GM12878 (cell line): Measurements from ENCODE around the gene CHRNA3. TPM values are rescaled to one million over a fixed set of nuclear protein-coding genes. Genes with fewer than 3 reads are reported as not detected.

ENCODE experiments used
- ATAC-seq: fragments of 200-7000 bp; cut with Tn5 transposase; 3 replicates; pipeline ENCODE4 v1.9.1; 2020; ENCODE audit warnings: mild to moderate bottlenecking, moderate library complexity
- BruUV-seq: library from RNA; stranded (reverse); fragments of 400-500 nt; replicated peaks from 2 replicates; lab custom pipeline; 2021; lab: Mats Ljungman, UMichigan
- CTCF ChIA-PET: fragments of 300-600 bp; sonication (Branson Sonifier 250); formaldehyde crosslinking; extraction: SDS; loops from one replicate; lab custom pipeline; 2021; ENCODE audit warnings: inconsistent platforms; lab: Yijun Ruan, JAX
- POLR2A ChIA-PET: fragments of 350-600 bp; formaldehyde crosslinking; extraction: SDS; loops from one replicate; lab custom pipeline; 2021; ENCODE audit warnings: inconsistent platforms; lab: Charles Lee
- RAD21 ChIA-PET: fragments of 300-600 bp; sonication (Branson Sonifier 250); formaldehyde crosslinking; loops from one replicate; lab custom pipeline; 2023; ENCODE audit warnings: antibody characterized with exemption; ENCODE audit not compliant: unreplicated experiment; lab: Charles Lee
- SMC1A ChIA-PET: fragments of 300-600 bp; sonication (Branson Sonifier 250); formaldehyde crosslinking; loops from one replicate; lab custom pipeline; 2023; ENCODE audit not compliant: unreplicated experiment, uncharacterized antibody; lab: Charles Lee
- DNase-seq: peaks from one replicate; pipeline ENCODE4 v3.0.0-alpha.2; 2011; ENCODE audit warnings: low read depth, low spot score
- FAIRE-seq: peaks from 3 replicates; lab custom pipeline; 2011; peaks lifted over from hg19 to GRCh38; lab: Jason Lieb, UNC
- H2AFZ ChIP-seq: 2 replicates; pipeline ENCODE4 v1.6.0; 2011; ENCODE audit warnings: low read depth, low read length, control low read depth; ENCODE audit not compliant: control insufficient read depth
- H3K27ac ChIP-seq: 2 replicates; pipeline ENCODE4 v1.5.1; 2011; ENCODE audit warnings: control low read depth; ENCODE audit not compliant: control insufficient read depth, insufficient read depth
- H3K27me3 ChIP-seq, 2 experiments: replicated peaks in 1 of 2; 2 replicates each; pipeline versions ENCODE4 v1.6.0 to v1.6.1; 2011; ENCODE audit warnings: low read length in 1 of 2; ENCODE audit not compliant: control insufficient read depth in 2 of 2, insufficient read depth in 2 of 2
- H3K36me3 ChIP-seq, 2 experiments: 2 replicates each; pipeline ENCODE4 v1.5.1; 2011; ENCODE audit warnings: low read length in 1 of 2; ENCODE audit not compliant: control insufficient read depth in 2 of 2, insufficient read depth in 2 of 2
- H3K4me1 ChIP-seq: 2 replicates; pipeline ENCODE4 v1.6.1; 2011; ENCODE audit warnings: mild to moderate bottlenecking, low read length, moderate library complexity, mixed read lengths; ENCODE audit not compliant: control insufficient read depth, insufficient read depth
- H3K4me2 ChIP-seq: 2 replicates; pipeline ENCODE4 v1.6.0; 2011; ENCODE audit warnings: control low read depth; ENCODE audit not compliant: control insufficient read depth, insufficient read depth
- H3K4me3 ChIP-seq: fragments of 200-600 bp; sonication (generic); 2 replicates; pipeline ENCODE4 v1.5.1; 2016
- H3K79me2 ChIP-seq: 2 replicates; pipeline ENCODE4 v1.6.0; 2011; ENCODE audit warnings: low read length; ENCODE audit not compliant: control insufficient read depth, insufficient read depth
- H3K9ac ChIP-seq: 2 replicates; pipeline ENCODE4 v1.8.0; 2011; ENCODE audit warnings: low read length, control low read depth, mixed read lengths; ENCODE audit not compliant: control insufficient read depth, insufficient read depth
- H3K9me3 ChIP-seq: replicated peaks from 3 replicates; pipeline ENCODE4 v1.5.1; 2011; ENCODE audit warnings: mild to moderate bottlenecking, low read length; ENCODE audit not compliant: control insufficient read depth, insufficient read depth
- H4K20me1 ChIP-seq: 2 replicates; pipeline ENCODE4 v1.6.0; 2011; ENCODE audit not compliant: control insufficient read depth, insufficient read depth
- BACH1 ChIP-seq: fragments of 450-650 bp; IDR thresholded peaks from 2 replicates; pipeline ENCODE4 v1.6.1; 2017; ENCODE audit warnings: mild to moderate bottlenecking, borderline replicate concordance
- CHD1 ChIP-seq: IDR thresholded peaks from 2 replicates; pipeline ENCODE4 v1.6.1; 2012; ENCODE audit warnings: low read depth, low read length, improper control_type of control experiment
- CHD2 ChIP-seq: IDR thresholded peaks from 2 replicates; pipeline ENCODE4 v1.6.1; 2011; ENCODE audit warnings: low read depth, low read length, improper control_type of control experiment, borderline replicate concordance
- GABPA ChIP-seq: IDR thresholded peaks from 2 replicates; pipeline ENCODE4 v1.6.1; 2014; ENCODE audit warnings: antibody characterized with exemption, low read depth, mild to moderate bottlenecking, inconsistent platforms
- HDAC6 ChIP-seq: fragments of 200-600 bp; sonication (generic); IDR thresholded peaks from one replicate; pipeline ENCODE4 v1.8.0; 2017; ENCODE audit warnings: antibody characterized with exemption; ENCODE audit not compliant: unreplicated experiment
- MEF2A ChIP-seq: IDR thresholded peaks from 2 replicates; pipeline ENCODE4 v1.6.1; 2011; ENCODE audit warnings: low read depth, mild to moderate bottlenecking, low read length, moderate library complexity; ENCODE audit not compliant: insufficient read depth
- MTA2 ChIP-seq: fragments of 450-650 bp; IDR thresholded peaks from 2 replicates; pipeline ENCODE4 v1.6.1; 2016; ENCODE audit warnings: low read depth, mild to moderate bottlenecking, moderate library complexity
- MTA3 ChIP-seq: IDR thresholded peaks from 2 replicates; pipeline ENCODE4 v1.6.1; 2012; ENCODE audit warnings: low read length, inconsistent platforms, borderline replicate concordance
- MXI1 ChIP-seq: fragments of 150-350 bp; IDR thresholded peaks from 2 replicates; pipeline ENCODE4 v1.6.1; 2011; ENCODE audit warnings: low read depth, mild to moderate bottlenecking, inconsistent platforms, low read length, improper control_type of control experiment
- PML ChIP-seq: IDR thresholded peaks from 2 replicates; pipeline ENCODE4 v1.6.1; 2012; ENCODE audit warnings: low read length, inconsistent platforms
- POLR2A ChIP-seq: IDR thresholded peaks from 2 replicates; pipeline ENCODE4 v1.6.1; 2011; ENCODE audit warnings: low read depth, mild to moderate bottlenecking, low read length
- RAD21 ChIP-seq: IDR thresholded peaks from 2 replicates; pipeline ENCODE4 v1.6.1; 2011; ENCODE audit warnings: mild to moderate bottlenecking, low read depth, low read length, moderate library complexity; ENCODE audit not compliant: insufficient read depth
- RBBP5 ChIP-seq: fragments of 200-600 bp; sonication (generic); conservative IDR thresholded peaks from 2 replicates; pipeline ENCODE4 v1.6.1; 2016
- ZSCAN29 ChIP-seq: fragments of 450-650 bp; IDR thresholded peaks from 2 replicates; pipeline ENCODE4 v1.6.1; 2017; ENCODE audit warnings: mild to moderate bottlenecking, moderate library complexity
- ZZZ3 ChIP-seq: IDR thresholded peaks from 2 replicates; pipeline ENCODE4 v1.6.1; 2011; ENCODE audit warnings: low read depth; ENCODE audit not compliant: control insufficient read depth, insufficient read length
- WGBS: methylation state at CpG from one replicate; pipeline ENCODE4 v1.1.6; 2016; ENCODE audit warnings: low lambda C conversion rate; ENCODE audit not compliant: insufficient replicate concordance, insufficient coverage; ENCODE audit errors: missing lambda C conversion rate; 5-methylcytosine and 5-hydroxymethylcytosine counted together
- in situ Hi-C: fragments of 300-500 bp; cut with MboI; formaldehyde crosslinking; loops from 9 replicates; pipeline ENCODE4 v1.14.3; 2018; ENCODE audit warnings: mixed read lengths
- intact Hi-C: fragments of 100-400 bp; cut with micrococcal nuclease; formaldehyde crosslinking; loops from one replicate; pipeline ENCODE4 v1.14.2; 2022; ENCODE audit not compliant: unreplicated experiment
- polyA plus RNA-seq, 11 experiments: library from polyadenylated mRNA; depleted of rRNA in 4 of 11; unstranded in 6 of 11; stranded (reverse) in 5 of 11; fragments of >200 nt; fragmentation: Nextera tagmentation in 4 of 11; fragmentation: Illumina TruSeq in 1 of 11; extraction: Ambion mirVana in 4 of 11; extraction: Trizol in 1 of 11; gene quantifications; 1 replicate in 1 of 11; 2 replicates in 10 of 11; pipeline versions ENCODE4 v1.2.1 to v1.2.3, GENCODE V29; 2011 to 2016; ENCODE audit warnings: inconsistent platforms in 2 of 11, missing spikeins in 2 of 11, low read depth in 1 of 11
- total RNA-seq, 4 experiments: library from RNA; depleted of rRNA in 3 of 4; stranded (reverse); fragments of >200 nt in 3 of 4; fragmentation: Illumina TruSeq in 1 of 4; extraction: Trizol in 1 of 4; gene quantifications; 2 replicates each; pipeline versions ENCODE4 v1.2.1 to v1.2.3, GENCODE V29; 2013 to 2021
- TF ChIP-seq, protein P1 (sequence below): fragments of 450-650 bp; IDR thresholded peaks from 2 replicates; pipeline ENCODE4 v1.6.1; 2016; ENCODE audit warnings: mild to moderate bottlenecking
- TF ChIP-seq, protein P2 (sequence below): fragments of 150-350 bp; IDR thresholded peaks from 2 replicates; pipeline ENCODE4 v1.6.1; 2016; ENCODE audit warnings: low read depth, low read length
- TF ChIP-seq, protein P3 (sequence below): IDR thresholded peaks from 2 replicates; pipeline ENCODE4 v1.6.1; 2011; ENCODE audit warnings: borderline replicate concordance, low read depth, mild to moderate bottlenecking, moderate library complexity, mixed read lengths, low read length; ENCODE audit not compliant: insufficient read depth; ENCODE audit errors: extremely low read length

The CHRNA3 gene
- total and polyA plus RNA-seq, 10 of the 15 experiments (the other 5 are each of a cell fraction or from before 2014, with no cell fraction given) = 0.06 to 0.19 (median 0.09) TPM; not detected in 7

DNA sequence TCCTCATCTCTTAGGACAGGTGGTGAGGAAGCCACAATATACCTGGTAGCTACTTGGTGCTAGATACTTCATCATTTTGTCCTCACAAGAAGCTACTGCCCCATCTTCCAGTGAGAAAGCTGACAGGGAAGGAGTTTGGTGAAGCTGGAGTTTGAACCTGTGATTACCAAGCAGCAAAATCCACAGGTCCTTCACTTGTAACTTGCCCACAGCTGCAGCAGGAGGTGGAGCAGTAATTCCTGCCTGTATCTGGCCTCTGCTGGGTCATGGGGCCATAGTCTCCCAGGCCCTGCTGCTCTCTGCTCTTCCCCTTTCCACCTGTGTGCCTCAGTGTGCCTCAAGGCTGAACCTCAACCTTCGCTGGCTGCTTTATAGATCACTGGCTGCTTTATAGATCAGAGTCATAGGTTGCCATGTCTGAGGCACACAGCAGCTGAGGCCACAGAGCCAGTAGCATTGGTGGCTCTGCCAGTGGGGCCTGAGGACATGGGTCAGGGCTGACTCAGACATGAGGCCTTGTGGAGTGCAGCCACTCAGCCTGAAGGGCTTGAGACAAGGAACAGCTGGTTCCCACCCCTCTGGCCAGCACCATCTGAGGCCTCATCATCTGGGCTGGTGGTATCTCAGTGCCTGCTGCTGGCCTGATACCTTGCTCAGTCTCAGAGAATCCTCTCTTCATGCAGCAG lies 31.3 kb upstream of the CHRNA3 start:
- no peak for ATAC-seq
- no peaks in the 10 kb centered on the region for H3K79me2 ChIP-seq
- H3K4me1 ChIP-seq = no peaks in the 10 kb centered on the region
- DNase-seq = no peak
- ChIA-PET CTCF (interaction anchor here (1.0 to 1.2 kb wide), 2 partner anchors 12 to 33 kb away, joined by 3 read pairs; no protein-coding TSS in a partner anchor), POLR2A (interaction anchor here (0.5 kb wide), 1 partner anchor 130 kb away, joined by 3 read pairs; no protein-coding TSS in a partner anchor), RAD21 (no interaction called here), SMC1A (interaction anchor here (0.6 to 1.5 kb wide), 2 partner anchors 12 to 13 kb away, joined by 3 read pairs; no protein-coding TSS in a partner anchor)
- H3K4me3 ChIP-seq = no peak overlapping the region
- H4K20me1 ChIP-seq = no peaks in the 10 kb centered on the region
- H3K4me2 ChIP-seq = no peak overlapping the region
- no peaks in the 10 kb centered on the region for H3K9me3 ChIP-seq
- no peaks in the 10 kb centered on the region for H3K36me3 ChIP-seq
- WGBS = 0% methylated on average over 1 of the region's 1 CpG
- no TSS peak for BruUV-seq
- H2AFZ ChIP-seq = no peak overlapping the region
- no peak overlapping the region for H3K9ac ChIP-seq
- no peak overlapping the region for H3K27ac ChIP-seq
- H3K27me3 ChIP-seq = no peaks in the 10 kb centered on the region; a peak in 1 of 4 replicates
- intact Hi-C loops (no loop called here), in situ Hi-C loops (loop anchor here (5.0 kb wide), 1 partner anchor 50 kb away; no protein-coding TSS in a partner anchor)
- TF ChIP-seq CHD1 (no peak), POLR2A (no peak), CHD2 (no peak), RAD21 (no peak), MTA2 (no peak), HDAC6 (no peak), ZZZ3 (no peak), BACH1 (no peak), PML (no peak), ZSCAN29 (no peak), MTA3 (no peak), GABPA (no peak), MEF2A (no peak), RBBP5 (no peak), MXI1 (no peak)
- TF ChIP-seq, protein P1, sequence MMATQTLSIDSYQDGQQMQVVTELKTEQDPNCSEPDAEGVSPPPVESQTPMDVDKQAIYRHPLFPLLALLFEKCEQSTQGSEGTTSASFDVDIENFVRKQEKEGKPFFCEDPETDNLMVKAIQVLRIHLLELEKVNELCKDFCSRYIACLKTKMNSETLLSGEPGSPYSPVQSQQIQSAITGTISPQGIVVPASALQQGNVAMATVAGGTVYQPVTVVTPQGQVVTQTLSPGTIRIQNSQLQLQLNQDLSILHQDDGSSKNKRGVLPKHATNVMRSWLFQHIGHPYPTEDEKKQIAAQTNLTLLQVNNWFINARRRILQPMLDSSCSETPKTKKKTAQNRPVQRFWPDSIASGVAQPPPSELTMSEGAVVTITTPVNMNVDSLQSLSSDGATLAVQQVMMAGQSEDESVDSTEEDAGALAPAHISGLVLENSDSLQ = no peak
- TF ChIP-seq, protein P2, sequence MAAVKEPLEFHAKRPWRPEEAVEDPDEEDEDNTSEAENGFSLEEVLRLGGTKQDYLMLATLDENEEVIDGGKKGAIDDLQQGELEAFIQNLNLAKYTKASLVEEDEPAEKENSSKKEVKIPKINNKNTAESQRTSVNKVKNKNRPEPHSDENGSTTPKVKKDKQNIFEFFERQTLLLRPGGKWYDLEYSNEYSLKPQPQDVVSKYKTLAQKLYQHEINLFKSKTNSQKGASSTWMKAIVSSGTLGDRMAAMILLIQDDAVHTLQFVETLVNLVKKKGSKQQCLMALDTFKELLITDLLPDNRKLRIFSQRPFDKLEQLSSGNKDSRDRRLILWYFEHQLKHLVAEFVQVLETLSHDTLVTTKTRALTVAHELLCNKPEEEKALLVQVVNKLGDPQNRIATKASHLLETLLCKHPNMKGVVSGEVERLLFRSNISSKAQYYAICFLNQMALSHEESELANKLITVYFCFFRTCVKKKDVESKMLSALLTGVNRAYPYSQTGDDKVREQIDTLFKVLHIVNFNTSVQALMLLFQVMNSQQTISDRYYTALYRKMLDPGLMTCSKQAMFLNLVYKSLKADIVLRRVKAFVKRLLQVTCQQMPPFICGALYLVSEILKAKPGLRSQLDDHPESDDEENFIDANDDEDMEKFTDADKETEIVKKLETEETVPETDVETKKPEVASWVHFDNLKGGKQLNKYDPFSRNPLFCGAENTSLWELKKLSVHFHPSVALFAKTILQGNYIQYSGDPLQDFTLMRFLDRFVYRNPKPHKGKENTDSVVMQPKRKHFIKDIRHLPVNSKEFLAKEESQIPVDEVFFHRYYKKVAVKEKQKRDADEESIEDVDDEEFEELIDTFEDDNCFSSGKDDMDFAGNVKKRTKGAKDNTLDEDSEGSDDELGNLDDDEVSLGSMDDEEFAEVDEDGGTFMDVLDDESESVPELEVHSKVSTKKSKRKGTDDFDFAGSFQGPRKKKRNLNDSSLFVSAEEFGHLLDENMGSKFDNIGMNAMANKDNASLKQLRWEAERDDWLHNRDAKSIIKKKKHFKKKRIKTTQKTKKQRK = no peak
- TF ChIP-seq, protein P3, sequence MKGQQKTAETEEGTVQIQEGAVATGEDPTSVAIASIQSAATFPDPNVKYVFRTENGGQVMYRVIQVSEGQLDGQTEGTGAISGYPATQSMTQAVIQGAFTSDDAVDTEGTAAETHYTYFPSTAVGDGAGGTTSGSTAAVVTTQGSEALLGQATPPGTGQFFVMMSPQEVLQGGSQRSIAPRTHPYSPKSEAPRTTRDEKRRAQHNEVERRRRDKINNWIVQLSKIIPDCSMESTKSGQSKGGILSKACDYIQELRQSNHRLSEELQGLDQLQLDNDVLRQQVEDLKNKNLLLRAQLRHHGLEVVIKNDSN = no peak
- FAIRE-seq = no peak
